ENCODE results near the gene FCGR1A. TPM values are rescaled to one million over a fixed set of nuclear protein-coding genes. Genes with fewer than 3 reads are reported as not detected.
"Not testable (repeated sequence)": the region's sequence is repeated elsewhere in the genome, so short reads cannot be mapped to it uniquely, and the experiment has no call there.

The FCGR1A gene
- total RNA-seq, 4 donors from 2014 or later, result 2.9 TPM; not detected in 3

- H3K27ac ChIP-seq; H3K36me3 ChIP-seq; DNase-seq; H3K4me1 ChIP-seq; intact Hi-C loops (cut with DNase I; ENCODE audit: low total_unique reads); H3K9me3 ChIP-seq; H3K4me3 ChIP-seq; in situ Hi-C loops (cut with MboI; ENCODE audit: low pct_ligation_motif_present in 1 of 4, low pct_unique_long_range_greater_than_20kb in 1 of 4, low sequenced_read_pairs in 3 of 4): not testable (repeated sequence)
- 100% methylated on average over 1 of the region's 1 CpG; no CpG with 5 or more reads in 1 of the 2 donors for WGBS, 2 donors (ENCODE audit: low coverage in 1 of 2)
- H3K27me3 ChIP-seq, result peaks cover 11% of the 10 kb centered on the region
Observed at GRCh38 chr1:149752186-149752585, 30.3 kb upstream of the FCGR1A start.

GRCh38 chr1:149753466-149753865 lies 29.0 kb upstream of the FCGR1A start:
- intact Hi-C loops (cut with DNase I; ENCODE audit: low total_unique reads); DNase-seq: not testable (repeated sequence)

GRCh38 chr1:149755294-149755693 lies 27.2 kb upstream of the FCGR1A start:
- H3K4me3 ChIP-seq; H3K36me3 ChIP-seq; H3K27me3 ChIP-seq; in situ Hi-C loops (cut with MboI; ENCODE audit: low pct_ligation_motif_present in 1 of 4, low pct_unique_long_range_greater_than_20kb in 1 of 4, low sequenced_read_pairs in 3 of 4); H3K9me3 ChIP-seq; DNase-seq; H3K4me1 ChIP-seq; H3K27ac ChIP-seq; intact Hi-C loops (cut with DNase I; ENCODE audit: low total_unique reads): not testable (repeated sequence)
- 64% methylated on average over 1 of the region's 2 CpGs; no CpG with 5 or more reads in 1 of the 2 donors for WGBS, 2 donors (ENCODE audit: low coverage in 1 of 2)

More at GRCh38 chr1:149753466-149753865, 29.0 kb upstream of the FCGR1A start:
- H3K9me3 ChIP-seq; H3K4me1 ChIP-seq; H3K27ac ChIP-seq; H3K4me3 ChIP-seq; H3K27me3 ChIP-seq; in situ Hi-C loops (cut with MboI; ENCODE audit: low pct_ligation_motif_present in 1 of 4, low pct_unique_long_range_greater_than_20kb in 1 of 4, low sequenced_read_pairs in 3 of 4); H3K36me3 ChIP-seq: not testable (repeated sequence)
- 17% methylated on average over 1 of the region's 2 CpGs; no CpG with 5 or more reads in 1 of the 2 donors for WGBS, 2 donors (ENCODE audit: low coverage in 1 of 2)

- WGBS, 2 donors (ENCODE audit: low coverage in 1 of 2), result 80 to 88% methylated on average over 1 to 2 of the region's 2 CpGs
- in situ Hi-C loops (cut with MboI; ENCODE audit: low pct_ligation_motif_present in 1 of 4, low pct_unique_long_range_greater_than_20kb in 1 of 4, low sequenced_read_pairs in 3 of 4); H3K4me3 ChIP-seq; H3K4me1 ChIP-seq; H3K27me3 ChIP-seq; H3K27ac ChIP-seq; DNase-seq; H3K9me3 ChIP-seq; H3K36me3 ChIP-seq; intact Hi-C loops (cut with DNase I; ENCODE audit: low total_unique reads): not testable (repeated sequence)
Observed at GRCh38 chr1:149762294-149762693, 20.2 kb upstream of the FCGR1A start.

GRCh38 chr1:149764087-149764800 lies 18.2 kb upstream of the FCGR1A start:
- H3K4me3 ChIP-seq; H3K27ac ChIP-seq; H3K27me3 ChIP-seq; H3K9me3 ChIP-seq; H3K4me1 ChIP-seq; in situ Hi-C loops (cut with MboI; ENCODE audit: low pct_ligation_motif_present in 1 of 4, low pct_unique_long_range_greater_than_20kb in 1 of 4, low sequenced_read_pairs in 3 of 4); intact Hi-C loops (cut with DNase I; ENCODE audit: low total_unique reads); DNase-seq; H3K36me3 ChIP-seq: not testable (repeated sequence)
- 100% methylated on average over 1 of the region's 1 CpG; no CpG with 5 or more reads in 1 of the 2 donors for WGBS, 2 donors (ENCODE audit: low coverage in 1 of 2)

GRCh38 chr1:149766241-149766640 lies 16.3 kb upstream of the FCGR1A start:
- H3K27me3 ChIP-seq; H3K36me3 ChIP-seq; H3K27ac ChIP-seq; H3K4me1 ChIP-seq; DNase-seq; H3K4me3 ChIP-seq; H3K9me3 ChIP-seq; intact Hi-C loops (cut with DNase I; ENCODE audit: low total_unique reads); in situ Hi-C loops (cut with MboI; ENCODE audit: low pct_ligation_motif_present in 1 of 4, low pct_unique_long_range_greater_than_20kb in 1 of 4, low sequenced_read_pairs in 3 of 4): not testable (repeated sequence)
- no CpG with 5 or more reads among the region's 1 CpG for WGBS, 2 donors (ENCODE audit: low coverage in 1 of 2)

GRCh38 chr1:149769216-149769615 lies 13.3 kb upstream of the FCGR1A start:
- WGBS, 2 donors (ENCODE audit: low coverage in 1 of 2), result no CpG with 5 or more reads among the region's 1 CpG
- H3K4me3 ChIP-seq; H3K36me3 ChIP-seq; H3K4me1 ChIP-seq; DNase-seq; H3K27me3 ChIP-seq; H3K9me3 ChIP-seq; intact Hi-C loops (cut with DNase I; ENCODE audit: low total_unique reads); in situ Hi-C loops (cut with MboI; ENCODE audit: low pct_ligation_motif_present in 1 of 4, low pct_unique_long_range_greater_than_20kb in 1 of 4, low sequenced_read_pairs in 3 of 4); H3K27ac ChIP-seq: not testable (repeated sequence)

GRCh38 chr1:149770661-149771060 lies 11.8 kb upstream of the FCGR1A start:
- H3K9me3 ChIP-seq; H3K27ac ChIP-seq; DNase-seq; intact Hi-C loops (cut with DNase I; ENCODE audit: low total_unique reads); in situ Hi-C loops (cut with MboI; ENCODE audit: low pct_ligation_motif_present in 1 of 4, low pct_unique_long_range_greater_than_20kb in 1 of 4, low sequenced_read_pairs in 3 of 4); H3K4me1 ChIP-seq; H3K4me3 ChIP-seq; H3K36me3 ChIP-seq; H3K27me3 ChIP-seq: not testable (repeated sequence)
- WGBS, 2 donors (ENCODE audit: low coverage in 1 of 2), result 78% methylated on average over 4 of the region's 4 CpGs; no CpG with 5 or more reads in 1 of the 2 donors

GRCh38 chr1:149771653-149772425 lies 10.7 kb upstream of the FCGR1A start:
- H3K4me1 ChIP-seq; intact Hi-C loops (cut with DNase I; ENCODE audit: low total_unique reads); H3K27ac ChIP-seq; H3K9me3 ChIP-seq; DNase-seq; H3K36me3 ChIP-seq; H3K27me3 ChIP-seq; H3K4me3 ChIP-seq; in situ Hi-C loops (cut with MboI; ENCODE audit: low pct_ligation_motif_present in 1 of 4, low pct_unique_long_range_greater_than_20kb in 1 of 4, low sequenced_read_pairs in 3 of 4): not testable (repeated sequence)
- 45% methylated on average over 1 of the region's 4 CpGs; no CpG with 5 or more reads in 1 of the 2 donors for WGBS, 2 donors (ENCODE audit: low coverage in 1 of 2)

GRCh38 chr1:149775510-149776147 lies 6.9 kb upstream of the FCGR1A start:
- in situ Hi-C loops (cut with MboI; ENCODE audit: low pct_ligation_motif_present in 1 of 4, low pct_unique_long_range_greater_than_20kb in 1 of 4, low sequenced_read_pairs in 3 of 4); H3K4me3 ChIP-seq; intact Hi-C loops (cut with DNase I; ENCODE audit: low total_unique reads); DNase-seq; H3K27ac ChIP-seq; H3K36me3 ChIP-seq; H3K4me1 ChIP-seq; H3K27me3 ChIP-seq; H3K9me3 ChIP-seq: not testable (repeated sequence)
- WGBS, 2 donors (ENCODE audit: low coverage in 1 of 2), result 50% methylated on average over 1 of the region's 3 CpGs; no CpG with 5 or more reads in 1 of the 2 donors

All from transverse colon (tissue), 4 donors.